ENCODE data around the gene FGD3. TPM values are rescaled to one million over a fixed set of nuclear protein-coding genes. Genes with fewer than 3 reads are reported as not detected.

The FGD3 gene
- total RNA-seq, 1 experiment from 2014 or later: 0.09 TPM

GRCh38 chr9:93041108-93041802 lies 93.9 kb downstream of the FGD3 start:
- H3K36me3 ChIP-seq (ENCODE audit: insufficient read depth, low read length, poor library complexity, severe bottlenecking): no peaks in the 10 kb centered on the region
- TF ChIP-seq EZH2 (IDR thresholded peaks at IDR 0.05; ENCODE audit: borderline replicate concordance, low read depth, low read length, poor library complexity, severe bottlenecking) (no peak), CTCF (conservative IDR thresholded peaks at IDR 0.05; ENCODE audit: low read depth, low read length) (no peak)
- DNase-seq (ENCODE audit: low spot score): peak; percentile 31
- H3K27ac ChIP-seq (ENCODE audit: low read depth, low read length, poor library complexity, severe bottlenecking): no peak overlapping the region
- H3K4me3 ChIP-seq (ENCODE audit: low read depth, low read length, poor library complexity, severe bottlenecking): no peak overlapping the region
- BruUV-seq (replicated peaks): no TSS peak
- H3K27me3 ChIP-seq (replicated peaks; ENCODE audit: insufficient read depth, low read depth, low read length, poor library complexity): no peaks in the 10 kb centered on the region
- no peaks in the 10 kb centered on the region for H3K4me1 ChIP-seq (ENCODE audit: insufficient read depth, low read length, poor library complexity, severe bottlenecking)
- no peaks in the 10 kb centered on the region for H3K9me3 ChIP-seq (ENCODE audit: low read depth, low read length, poor library complexity, severe bottlenecking)
- intact Hi-C loops (cut with micrococcal nuclease; ENCODE audit: unreplicated experiment): no loop called here
- POLR2A ChIA-PET (ENCODE audit: low non-redundant PET): no interaction called here
- CTCF ChIA-PET: interaction anchor here (0.6 kb wide), 1 partner anchor 128 kb away, joined by 3 read pairs; no protein-coding TSS in a partner anchor

- no peak for TF ChIP-seq CTCF (conservative IDR thresholded peaks at IDR 0.05; ENCODE audit: low read depth, low read length)
- TF ChIP-seq EZH2 (IDR thresholded peaks at IDR 0.05; ENCODE audit: borderline replicate concordance, low read depth, low read length, poor library complexity, severe bottlenecking): no peak
- H3K27me3 ChIP-seq (replicated peaks; ENCODE audit: insufficient read depth, low read depth, low read length, poor library complexity): no peaks in the 10 kb centered on the region
- no peaks in the 10 kb centered on the region for H3K4me1 ChIP-seq (ENCODE audit: insufficient read depth, low read length, poor library complexity, severe bottlenecking)
- ChIA-PET CTCF (no interaction called here), POLR2A (ENCODE audit: low non-redundant PET) (no interaction called here)
- no peaks in the 10 kb centered on the region for H3K36me3 ChIP-seq (ENCODE audit: insufficient read depth, low read length, poor library complexity, severe bottlenecking)
- no peaks in the 10 kb centered on the region for H3K9me3 ChIP-seq (ENCODE audit: low read depth, low read length, poor library complexity, severe bottlenecking)
- DNase-seq (ENCODE audit: low spot score): no peak
- no peak overlapping the region for H3K27ac ChIP-seq (ENCODE audit: low read depth, low read length, poor library complexity, severe bottlenecking)
- intact Hi-C loops (cut with micrococcal nuclease; ENCODE audit: unreplicated experiment): no loop called here
- H3K4me3 ChIP-seq (ENCODE audit: low read depth, low read length, poor library complexity, severe bottlenecking): no peak overlapping the region
- BruUV-seq (replicated peaks): no TSS peak
Observed at GRCh38 chr9:93043122-93043521, 95.8 kb downstream of the FGD3 start.

- H3K27me3 ChIP-seq (replicated peaks; ENCODE audit: insufficient read depth, low read depth, low read length, poor library complexity): no peaks in the 10 kb centered on the region
- POLR2A ChIA-PET (ENCODE audit: low non-redundant PET): no interaction called here
- H3K9me3 ChIP-seq (ENCODE audit: low read depth, low read length, poor library complexity, severe bottlenecking): no peaks in the 10 kb centered on the region
- DNase-seq (ENCODE audit: low spot score): no peak
- intact Hi-C loops (cut with micrococcal nuclease; ENCODE audit: unreplicated experiment): no loop called here
- no peak overlapping the region for H3K4me3 ChIP-seq (ENCODE audit: low read depth, low read length, poor library complexity, severe bottlenecking)
- H3K27ac ChIP-seq (ENCODE audit: low read depth, low read length, poor library complexity, severe bottlenecking): no peak overlapping the region
- H3K4me1 ChIP-seq (ENCODE audit: insufficient read depth, low read length, poor library complexity, severe bottlenecking): no peaks in the 10 kb centered on the region
- H3K36me3 ChIP-seq (ENCODE audit: insufficient read depth, low read length, poor library complexity, severe bottlenecking): no peaks in the 10 kb centered on the region
- TF ChIP-seq CTCF (conservative IDR thresholded peaks at IDR 0.05; ENCODE audit: low read depth, low read length): no peak
- no peak for TF ChIP-seq EZH2 (IDR thresholded peaks at IDR 0.05; ENCODE audit: borderline replicate concordance, low read depth, low read length, poor library complexity, severe bottlenecking)
- CTCF ChIA-PET: no interaction called here
- no TSS peak for BruUV-seq (replicated peaks)
Observed at GRCh38 chr9:93045521-93045920, 98.2 kb downstream of the FGD3 start.

Data from A673 (cell line).